HepG2 (cell line): ENCODE results near the gene TTC38. TPM values are rescaled to one million over a fixed set of nuclear protein-coding genes. Genes with fewer than 3 reads are reported as not detected.

Experiments
- ASH2L ChIP-seq: fragments of 300-600, 200-600 bp; sonication (generic); IDR thresholded peaks from 2 replicates; pipeline ENCODE4 v1.7.0; 2017; ENCODE audit warnings: low read depth, mild to moderate bottlenecking, moderate library complexity, mixed read lengths, low read length; ENCODE audit not compliant: insufficient read length
- ATM ChIP-seq: fragments of 450-650 bp; IDR thresholded peaks from 2 replicates; pipeline ENCODE4 v1.7.1; 2017; ENCODE audit warnings: mild to moderate bottlenecking, borderline replicate concordance
- DNMT3B ChIP-seq: conservative IDR thresholded peaks from 2 replicates; pipeline ENCODE4 v1.6.1; 2016; ENCODE audit warnings: missing biosample characterization, control low read depth
- FOXP1 ChIP-seq, 2 experiments: fragments of 450-650 bp in 1 of 2; IDR thresholded peaks; 2 replicates each; pipeline ENCODE4 v1.6.1; 2017 to 2018; ENCODE audit warnings: antibody characterized with exemption in 1 of 2
- GFI1 ChIP-seq: sonication (generic); formaldehyde crosslinking; IDR thresholded peaks from 2 replicates; pipeline ENCODE4 v1.5.0; 2020; ENCODE audit warnings: missing genetic modification reagents, mild to moderate bottlenecking, borderline replicate concordance
- GPBP1L1 ChIP-seq: sonication (generic); formaldehyde crosslinking; IDR thresholded peaks from 2 replicates; pipeline ENCODE4 v1.5.0; 2020; ENCODE audit warnings: mild to moderate bottlenecking, missing genetic modification reagents
- HNRNPL ChIP-seq: fragments of 200-400 bp; formaldehyde crosslinking; IDR thresholded peaks from 2 replicates; pipeline ENCODE4 v1.6.1; 2017; ENCODE audit warnings: mild to moderate bottlenecking, low read depth, low read length
- HOXA7 ChIP-seq: sonication (generic); formaldehyde crosslinking; IDR thresholded peaks from 2 replicates; pipeline ENCODE4 v1.8.1; 2022; ENCODE audit warnings: mild to moderate bottlenecking, missing genetic modification reagents, moderate library complexity
- IRF9 ChIP-seq: sonication (generic); formaldehyde crosslinking; IDR thresholded peaks from 2 replicates; pipeline ENCODE4 v1.8.0; 2022; ENCODE audit warnings: missing genetic modification reagents, mild to moderate bottlenecking, borderline replicate concordance
- JUND ChIP-seq: sonication (generic); formaldehyde crosslinking; IDR thresholded peaks from 2 replicates; pipeline ENCODE4 v1.8.0; 2022; ENCODE audit warnings: mild to moderate bottlenecking, missing genetic modification reagents
- KDM3A ChIP-seq: IDR thresholded peaks from 2 replicates; pipeline ENCODE4 v1.6.1; 2018; ENCODE audit warnings: low read depth, missing compliant biosample characterization
- MAX ChIP-seq: IDR thresholded peaks from 2 replicates; pipeline ENCODE4 v1.6.1; 2012; ENCODE audit warnings: inconsistent platforms
- MTA3 ChIP-seq: sonication (generic); formaldehyde crosslinking; IDR thresholded peaks from 2 replicates; pipeline ENCODE4 v1.4.0; 2020; ENCODE audit warnings: missing genetic modification reagents
- MYC ChIP-seq: sonication (generic); formaldehyde crosslinking; IDR thresholded peaks from 2 replicates; pipeline ENCODE4 v1.9.0; 2021; ENCODE audit warnings: missing genetic modification reagents, borderline replicate concordance
- MYNN ChIP-seq: sonication (generic); formaldehyde crosslinking; IDR thresholded peaks from 2 replicates; pipeline ENCODE4 v1.4.0; 2020; ENCODE audit warnings: mild to moderate bottlenecking, low read depth, missing genetic modification reagents
- POLR2AphosphoS5 ChIP-seq: IDR thresholded peaks from 2 replicates; pipeline ENCODE4 v1.6.1; 2012; ENCODE audit warnings: low read depth, low read length
- POLR2G ChIP-seq: fragments of 200-400 bp; formaldehyde crosslinking; IDR thresholded peaks from 2 replicates; pipeline ENCODE4 v1.6.1; 2018; ENCODE audit warnings: mild to moderate bottlenecking, low read depth, low read length, moderate library complexity
- RFX5 ChIP-seq: IDR thresholded peaks from 2 replicates; pipeline ENCODE4 v1.6.1; 2011; ENCODE audit warnings: low read depth, low read length, improper control_type of control experiment
- SP5 ChIP-seq: IDR thresholded peaks from 2 replicates; pipeline ENCODE4 v1.6.1; 2016; ENCODE audit warnings: low read depth, borderline replicate concordance
- SUZ12 ChIP-seq: fragments of 150-350 bp; IDR thresholded peaks from 2 replicates; pipeline ENCODE4 v1.6.1; 2014; ENCODE audit warnings: low read depth, low read length
- ZNF281 ChIP-seq: sonication (generic); formaldehyde crosslinking; IDR thresholded peaks from 2 replicates; pipeline ENCODE4 v1.4.0; 2020; ENCODE audit warnings: missing genetic modification reagents, borderline replicate concordance
- ZNF431 ChIP-seq: sonication (generic); formaldehyde crosslinking; IDR thresholded peaks from 2 replicates; pipeline ENCODE4 v1.9.0; 2022; ENCODE audit warnings: missing genetic modification reagents, low read depth, mild to moderate bottlenecking, borderline replicate concordance
- ZNF484 ChIP-seq: sonication (generic); formaldehyde crosslinking; IDR thresholded peaks from 2 replicates; pipeline ENCODE4 v1.5.1; 2020; ENCODE audit warnings: mild to moderate bottlenecking, low read depth, missing genetic modification reagents, borderline replicate concordance
- ZNF567 ChIP-seq: sonication (generic); formaldehyde crosslinking; IDR thresholded peaks from 2 replicates; pipeline ENCODE4 v1.8.1; 2023; ENCODE audit warnings: mild to moderate bottlenecking, missing genetic modification reagents, borderline replicate concordance
- ZNF572 ChIP-seq: sonication (generic); formaldehyde crosslinking; IDR thresholded peaks from 2 replicates; pipeline ENCODE4 v1.5.1; 2020; ENCODE audit warnings: mild to moderate bottlenecking, missing genetic modification reagents
- polyA plus RNA-seq, 8 experiments: library from polyadenylated mRNA; depleted of rRNA in 3 of 8; stranded (reverse) in 7 of 8; unstranded in 1 of 8; fragments of >200 nt; fragmentation: Illumina TruSeq in 4 of 8; extraction: Trizol in 4 of 8; gene quantifications; 2 replicates each; pipeline versions ENCODE4 v1.2.1 to v1.2.3, GENCODE V29; 2011 to 2016; ENCODE audit warnings: low read depth in 4 of 8, missing spikeins in 1 of 8, mixed read lengths in 1 of 8; ENCODE audit not compliant: insufficient read depth in 1 of 8
- total RNA-seq, 5 experiments: library from RNA; depleted of rRNA; stranded (reverse); fragments of >200 nt; fragmentation: Illumina TruSeq; extraction: Trizol; gene quantifications; 2 replicates each; pipeline ENCODE4 v1.2.3, GENCODE V29; 2016; ENCODE audit warnings: low read depth in 1 of 5

Gene TTC38
- total and polyA plus RNA-seq, 2 of the 13 experiments (the other 11 are each of a cell fraction or from before 2014, with no cell fraction given), result 101 to 105 TPM

GRCh38 chr22:46250035-46250782 is 17.6 kb upstream of the TTC38 start, which contains the start of gene CDPF1 (continued):
- TF ChIP-seq SP5 (CRISPR knock-in tag), result 0 out of 2 replicates have a peak, but pooled peaks have one; percentile 22
- TF ChIP-seq HNRNPL, result no peak
- TF ChIP-seq ZNF567, result peak; percentile 60; the same call in 1 of the 2 replicates
- peak; percentile 90; the same call in 1 of the 2 replicates for TF ChIP-seq IRF9 (CRISPR knock-in tag)
- 0 out of 2 replicates have a peak, but pooled peaks have one; percentile 33 for TF ChIP-seq JUND (CRISPR knock-in tag)
- peak; percentile 76; the same call in 1 of the 2 replicates for TF ChIP-seq GFI1 (CRISPR knock-in tag)
- TF ChIP-seq KDM3A (CRISPR knock-in tag), result peak; percentile 13; the same call in 1 of the 2 replicates
- no peak for TF ChIP-seq ASH2L
- TF ChIP-seq POLR2AphosphoS5, result peak; percentile 92
- TF ChIP-seq ZNF281 (CRISPR knock-in tag), result peak; percentile 31; the same call in 1 of the 2 replicates
- TF ChIP-seq DNMT3B (CRISPR knock-in tag), result no peak
- TF ChIP-seq ZNF431 (CRISPR knock-in tag), result peak; percentile 88; the same call in 1 of the 2 replicates
- no peak for TF ChIP-seq SUZ12
- no peak for TF ChIP-seq GPBP1L1
- peak; percentile 79; the same call in 1 of the 2 replicates for TF ChIP-seq ZNF572
- TF ChIP-seq MYNN, result no peak
- peak; percentile 83; the same call in 1 of the 2 replicates for TF ChIP-seq ZNF484 (CRISPR knock-in tag)
- TF ChIP-seq RFX5, result no peak; the same call in 1 of the 2 replicates
- TF ChIP-seq FOXP1 (IDR thresholded peaks at IDR 0.05), result no peak
- TF ChIP-seq FOXP1 (CRISPR knock-in tag; IDR thresholded peaks at IDR 0.05), result no peak
- peak; percentile 91 for TF ChIP-seq POLR2G
- no peak for TF ChIP-seq HOXA7 (CRISPR knock-in tag)
- TF ChIP-seq MYC (CRISPR knock-in tag), result peak; percentile 85
- peak; percentile 91 for TF ChIP-seq MAX
- no peak for TF ChIP-seq ATM
- no peak for TF ChIP-seq MTA3 (CRISPR knock-in tag)
